Keratinocyte (primary cell): ENCODE results near the gene BBLN. TPM values are rescaled to one million over a fixed set of nuclear protein-coding genes. Genes with fewer than 3 reads are reported as not detected.

Experiments
- DNase-seq: peaks from one replicate; pipeline ENCODE4 v3.0.0-alpha.2; 2011; ENCODE audit warnings: low read depth, missing footprints, low spot score
- FAIRE-seq: peaks from 2 replicates; lab custom pipeline; 2011; peaks lifted over from hg19 to GRCh38; lab: Jason Lieb, UNC
- H2AFZ ChIP-seq: 2 replicates; pipeline ENCODE4 v1.6.0; 2012; ENCODE audit warnings: low read length, control low read depth, inconsistent platforms; ENCODE audit not compliant: control insufficient read depth
- H3K27ac ChIP-seq: 2 replicates; pipeline ENCODE4 v1.5.1; 2011; ENCODE audit warnings: low read length; ENCODE audit not compliant: control insufficient read depth, insufficient read depth
- H3K27me3 ChIP-seq: 3 replicates; pipeline ENCODE4 v1.6.0; 2011; ENCODE audit warnings: low read length; ENCODE audit not compliant: control insufficient read depth, insufficient read depth; ENCODE audit errors: extremely low read depth
- H3K36me3 ChIP-seq, 2 experiments: 2 replicates in 1 of 2; 3 replicates in 1 of 2; pipeline ENCODE4 v1.5.1; 2011; ENCODE audit warnings: low read length in 2 of 2, mild to moderate bottlenecking in 1 of 2; ENCODE audit not compliant: control insufficient read depth in 2 of 2, insufficient read depth in 2 of 2; ENCODE audit errors: extremely low read depth in 1 of 2
- H3K4me1 ChIP-seq: 3 replicates; pipeline ENCODE4 v1.5.1; 2011; ENCODE audit warnings: low read length; ENCODE audit not compliant: control insufficient read depth, insufficient read depth; ENCODE audit errors: extremely low read depth
- H3K4me2 ChIP-seq: 3 replicates; pipeline ENCODE4 v1.6.0; 2011; ENCODE audit warnings: low read depth, low read length; ENCODE audit not compliant: control insufficient read depth, insufficient read depth; ENCODE audit errors: extremely low read depth
- H3K4me3 ChIP-seq, 3 experiments: fragments of 200-600 bp in 1 of 3; sonication (generic) in 1 of 3; 2 replicates in 2 of 3; 3 replicates in 1 of 3; pipeline ENCODE4 v1.5.1; 2011 to 2016; ENCODE audit warnings: low read length in 3 of 3, mild to moderate bottlenecking in 3 of 3, control low read depth in 2 of 3, inconsistent platforms in 1 of 3, low read depth in 1 of 3, mixed read lengths in 1 of 3, mixed run types in 1 of 3, moderate library complexity in 1 of 3; ENCODE audit not compliant: control insufficient read depth in 2 of 3, insufficient read depth in 2 of 3; ENCODE audit errors: extremely low read depth in 1 of 3
- H3K79me2 ChIP-seq: 2 replicates; pipeline ENCODE4 v1.6.0; 2012; ENCODE audit warnings: low read length; ENCODE audit not compliant: control insufficient read depth, insufficient read depth
- H3K9ac ChIP-seq: 3 replicates; pipeline ENCODE4 v1.6.0; 2011; ENCODE audit warnings: low read length; ENCODE audit not compliant: control insufficient read depth, insufficient read depth; ENCODE audit errors: extremely low read depth
- H3K9me1 ChIP-seq: 3 replicates; pipeline ENCODE4 v1.6.0; 2011; ENCODE audit warnings: low read length; ENCODE audit not compliant: control insufficient read depth, insufficient read depth; ENCODE audit errors: extremely low read depth
- H3K9me3 ChIP-seq: 2 replicates; pipeline ENCODE4 v1.5.1; 2012; ENCODE audit warnings: low read depth, low read length; ENCODE audit not compliant: control insufficient read depth
- H4K20me1 ChIP-seq: 3 replicates; pipeline ENCODE4 v1.6.0; 2011; ENCODE audit warnings: low read length; ENCODE audit not compliant: control insufficient read depth, insufficient read depth; ENCODE audit errors: extremely low read depth
- CTCF ChIP-seq, 3 experiments: IDR thresholded peaks in 1 of 3; conservative IDR thresholded peaks in 1 of 3; optimal IDR thresholded peaks in 1 of 3; 2 replicates in 2 of 3; 3 replicates in 1 of 3; pipeline versions ENCODE3 to v1.5.1; 2011; ENCODE audit warnings: low read length in 3 of 3, mild to moderate bottlenecking in 3 of 3, moderate library complexity in 2 of 3, control low read depth in 1 of 3, inconsistent platforms in 1 of 3; ENCODE audit not compliant: insufficient read depth in 2 of 3; ENCODE audit errors: extremely low read depth in 1 of 3
- EZH2 ChIP-seq: IDR thresholded peaks from one replicate; pipeline ENCODE4 v1.6.1; 2012; ENCODE audit warnings: inconsistent platforms, mild to moderate bottlenecking, low read length, moderate library complexity
- dilution Hi-C: fragments of 300-500 bp; cut with MboI; formaldehyde crosslinking; loops from one replicate; pipeline ENCODE4 v1.7.0; 2020; ENCODE audit warnings: low sequenced_read_pairs; ENCODE audit not compliant: extremely low pct_ligation_motif_present
- polyA plus RNA-seq, 5 experiments: library from polyadenylated mRNA; depleted of rRNA in 3 of 5; stranded (reverse) in 3 of 5; stranded (forward) in 1 of 5; unstranded in 1 of 5; fragments of >200 nt; gene quantifications; 1 replicate in 1 of 5; 2 replicates in 3 of 5; 3 replicates in 1 of 5; pipeline versions ENCODE4 v1.2.1 to v1.2.3, GENCODE V29; 2011 to 2012; ENCODE audit warnings: missing spikeins in 2 of 5, low read depth in 1 of 5, low replicate concordance in 1 of 5

Gene BBLN
- polyA plus RNA-seq, 1 donor (not counting 4 experiments of a cell fraction or from before 2014, with no cell fraction given): 35.9 TPM

GRCh38 chr9:128151309-128152132 lies 8.5 kb upstream of the BBLN start:
- Histone ChIP-seq H3K4me3 (no peak overlapping the region), H3K27ac (no peak overlapping the region), H2AFZ (no peak overlapping the region), H3K9me3 (no peaks in the 10 kb centered on the region), H4K20me1 (no peaks in the 10 kb centered on the region), H3K79me2 (no peaks in the 10 kb centered on the region), H3K9me1 (no peaks in the 10 kb centered on the region), H3K4me2 (no peak overlapping the region), H3K36me3 (no peaks in the 10 kb centered on the region), H3K4me1 (peaks cover 24% of the 10 kb centered on the region), H3K27me3 (no peaks in the 10 kb centered on the region), H3K9ac (no peak overlapping the region)
- DNase-seq (no peak), FAIRE-seq (no peak)
- dilution Hi-C loops: no loop called here
- TF ChIP-seq EZH2 (no peak), CTCF (optimal IDR thresholded peaks at IDR 0.05 in 1 of 3, IDR thresholded peaks at IDR 0.05 in 1 of 3, conservative IDR thresholded peaks at IDR 0.05 in 1 of 3; ENCODE audit: extremely low read depth in 1 of 3, insufficient read depth in 2 of 3, low read length in 3 of 3) (no peak)

GRCh38 chr9:128152133-128153059 lies 7.7 kb upstream of the BBLN start:
- Histone ChIP-seq H2AFZ (no peak overlapping the region), H4K20me1 (no peaks in the 10 kb centered on the region), H3K4me2 (no peak overlapping the region), H3K9me1 (no peaks in the 10 kb centered on the region), H3K27me3 (no peaks in the 10 kb centered on the region), H3K27ac (no peak overlapping the region), H3K36me3 (no peaks in the 10 kb centered on the region), H3K9ac (no peak overlapping the region), H3K79me2 (no peaks in the 10 kb centered on the region), H3K4me1 (peaks cover 24% of the 10 kb centered on the region), H3K9me3 (no peaks in the 10 kb centered on the region), H3K4me3 (no peak overlapping the region)
- FAIRE-seq: no peak
- no peak for DNase-seq
- TF ChIP-seq EZH2: no peak
- no peak for TF ChIP-seq CTCF (optimal IDR thresholded peaks at IDR 0.05 in 1 of 3, IDR thresholded peaks at IDR 0.05 in 1 of 3, conservative IDR thresholded peaks at IDR 0.05 in 1 of 3; ENCODE audit: extremely low read depth in 1 of 3, insufficient read depth in 2 of 3, low read length in 3 of 3)
- dilution Hi-C loops: no loop called here
